ENCODE results near the gene RNF145. TPM values are rescaled to one million over a fixed set of nuclear protein-coding genes. Genes with fewer than 3 reads are reported as not detected.

RNF145 gene
- total and polyA plus RNA-seq, 10 of the 15 experiments (the other 5 are each of a cell fraction or from before 2014, with no cell fraction given) = 9.7 to 58.1 (median 38.2) TPM

- TF ChIP-seq EGR1 (IDR thresholded peaks at IDR 0.05; ENCODE audit: borderline replicate concordance in 1 of 2, low read depth in 2 of 2, low read length in 2 of 2) (no peak), STAT3 (IDR thresholded peaks at IDR 0.05; ENCODE audit: low read depth, low read length) (0 out of 2 replicates have a peak, but pooled peaks have one; percentile 39), SREBF1 (IDR thresholded peaks at IDR 0.05; ENCODE audit: low read length) (no peak), PML (IDR thresholded peaks at IDR 0.05; ENCODE audit: low read length) (no peak), RAD21 (IDR thresholded peaks at IDR 0.05; ENCODE audit: insufficient read depth, low read depth, low read length) (no peak), SIN3A (IDR thresholded peaks at IDR 0.05; ENCODE audit: low read depth, low read length) (no peak), EZH2 (IDR thresholded peaks at IDR 0.05; ENCODE audit: borderline replicate concordance, control insufficient read depth, low read depth, low read length) (no peak), SMAD5 (IDR thresholded peaks at IDR 0.05; ENCODE audit: low read depth) (no peak), RUNX3 (IDR thresholded peaks at IDR 0.05; ENCODE audit: low read length) (peak; percentile 58; the same call in 1 of the 2 replicates), ZSCAN29 (IDR thresholded peaks at IDR 0.05) (no peak), USF1 (IDR thresholded peaks at IDR 0.05; ENCODE audit: borderline replicate concordance, extremely low read length, insufficient read depth, low read depth, low read length) (no peak), SP1 (IDR thresholded peaks at IDR 0.05; ENCODE audit: low read depth, low read length) (no peak), USF2 (IDR thresholded peaks at IDR 0.05; ENCODE audit: borderline replicate concordance, low read depth, low read length) (no peak), CREB1 (IDR thresholded peaks at IDR 0.05; ENCODE audit: low read depth) (peak; percentile 95), GABPA (IDR thresholded peaks at IDR 0.05; ENCODE audit: low read depth) (0 out of 2 replicates have a peak, but pooled peaks have one; percentile 33), CBFB (IDR thresholded peaks at IDR 0.05; ENCODE audit: low read depth) (no peak), MTA3 (IDR thresholded peaks at IDR 0.05; ENCODE audit: borderline replicate concordance, low read length) (no peak), KAT2A (conservative IDR thresholded peaks at IDR 0.05; ENCODE audit: control insufficient read depth, low read depth, low read length) (no peak), ESRRA (IDR thresholded peaks at IDR 0.05; ENCODE audit: low read length) (no peak), EP300 (IDR thresholded peaks at IDR 0.05; ENCODE audit: borderline replicate concordance in 1 of 2, control insufficient read depth in 1 of 2, low read depth in 2 of 2, low read length in 2 of 2) (peak; percentile 74 to 87; a peak in 3 of 4 replicates), MAX (IDR thresholded peaks at IDR 0.05; ENCODE audit: low read depth, low read length) (no peak), IKZF2 (IDR thresholded peaks at IDR 0.05) (peak; percentile 81 to 86), DPF2 (IDR thresholded peaks at IDR 0.05) (0 out of 2 replicates have a peak, but pooled peaks have one; percentile 34), ZNF592 (IDR thresholded peaks at IDR 0.05) (peak; percentile 51; the same call in 1 of the 2 replicates), YY1 (IDR thresholded peaks at IDR 0.05; ENCODE audit: low read depth, low read length) (no peak), BMI1 (IDR thresholded peaks at IDR 0.05; ENCODE audit: borderline replicate concordance) (no peak), SPI1 (IDR thresholded peaks at IDR 0.05; ENCODE audit: borderline replicate concordance, insufficient read depth, low read depth, low read length) (no peak), TAF1 (IDR thresholded peaks at IDR 0.05; ENCODE audit: borderline replicate concordance, low read depth, low read length) (no peak)
Measured at GRCh38 chr5:159178978-159179377, 30.4 kb downstream of the RNF145 start (continued).
